ENCODE measurements around the gene OASL.

DNA sequence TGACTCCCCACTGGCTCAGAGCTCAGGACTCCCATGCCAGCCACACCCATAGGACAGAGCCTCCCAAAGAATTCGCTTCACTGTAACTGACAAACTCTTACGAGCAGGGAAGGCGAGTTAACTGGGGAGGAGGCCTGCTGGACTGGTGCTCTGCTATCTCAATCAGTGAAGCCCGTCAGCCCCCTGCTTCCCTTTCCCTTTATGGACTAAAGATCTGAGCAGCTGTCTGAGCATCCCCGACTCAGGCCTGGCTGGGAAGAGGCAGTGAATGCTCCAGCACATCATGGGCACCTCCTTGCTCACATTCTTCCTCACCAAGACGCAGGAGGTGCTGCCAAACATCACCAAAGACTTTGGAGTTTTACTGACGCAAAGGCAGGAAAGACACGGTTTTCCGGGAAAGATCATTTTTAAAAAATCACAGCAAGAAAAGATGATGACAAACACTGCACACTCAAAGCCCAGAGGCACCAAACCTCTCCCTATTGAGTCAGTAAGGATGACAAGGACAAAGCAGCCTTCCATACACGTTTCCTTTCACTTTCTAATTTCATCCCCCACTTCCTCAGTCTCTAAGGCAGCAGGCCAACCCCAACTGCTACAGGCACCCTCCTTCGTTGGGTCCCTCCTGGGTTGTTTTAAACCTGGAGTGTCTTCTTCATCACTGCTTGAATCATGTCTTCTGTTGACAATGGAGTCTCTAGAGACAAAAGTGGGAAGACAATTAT lies 48.6 kb upstream of the OASL start:
- TF ChIP-seq POLR2AphosphoS5 (IDR thresholded peaks at IDR 0.05) (no peak), POLR2A (IDR thresholded peaks at IDR 0.05; ENCODE audit: low read depth) (no peak)
- TF ChIP-seq, protein P1, sequence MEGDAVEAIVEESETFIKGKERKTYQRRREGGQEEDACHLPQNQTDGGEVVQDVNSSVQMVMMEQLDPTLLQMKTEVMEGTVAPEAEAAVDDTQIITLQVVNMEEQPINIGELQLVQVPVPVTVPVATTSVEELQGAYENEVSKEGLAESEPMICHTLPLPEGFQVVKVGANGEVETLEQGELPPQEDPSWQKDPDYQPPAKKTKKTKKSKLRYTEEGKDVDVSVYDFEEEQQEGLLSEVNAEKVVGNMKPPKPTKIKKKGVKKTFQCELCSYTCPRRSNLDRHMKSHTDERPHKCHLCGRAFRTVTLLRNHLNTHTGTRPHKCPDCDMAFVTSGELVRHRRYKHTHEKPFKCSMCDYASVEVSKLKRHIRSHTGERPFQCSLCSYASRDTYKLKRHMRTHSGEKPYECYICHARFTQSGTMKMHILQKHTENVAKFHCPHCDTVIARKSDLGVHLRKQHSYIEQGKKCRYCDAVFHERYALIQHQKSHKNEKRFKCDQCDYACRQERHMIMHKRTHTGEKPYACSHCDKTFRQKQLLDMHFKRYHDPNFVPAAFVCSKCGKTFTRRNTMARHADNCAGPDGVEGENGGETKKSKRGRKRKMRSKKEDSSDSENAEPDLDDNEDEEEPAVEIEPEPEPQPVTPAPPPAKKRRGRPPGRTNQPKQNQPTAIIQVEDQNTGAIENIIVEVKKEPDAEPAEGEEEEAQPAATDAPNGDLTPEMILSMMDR (IDR thresholded peaks at IDR 0.05), result no peak
